ENCODE results near the gene PBLD. TPM values are rescaled to one million over a fixed set of nuclear protein-coding genes. Genes with fewer than 3 reads are reported as not detected.

PBLD gene
- total RNA-seq, 1 experiment from 2014 or later: 3.5 TPM

GRCh38 chr10:68362590-68362989 lies 29.9 kb upstream of the PBLD start:
- Histone ChIP-seq H3T11ph (ENCODE audit: low read length) (no peak overlapping the region), H2BK15ac (ENCODE audit: low read depth, low read length) (no peak overlapping the region), H3K9ac (ENCODE audit: extremely low read depth, insufficient read length, low read length) (no peak overlapping the region), H2AK5ac (ENCODE audit: insufficient read length, low read length) (no peak overlapping the region), H2BK12ac (ENCODE audit: insufficient read length, low read depth, low read length) (no peak overlapping the region), H3K4me2 (ENCODE audit: insufficient read depth, insufficient read length, low read length) (no peak overlapping the region), H4K20me1 (ENCODE audit: control insufficient read depth, insufficient read depth, insufficient read length) (no peaks in the 10 kb centered on the region), H2AFZ (ENCODE audit: low read length) (no peak overlapping the region), H2BK5ac (ENCODE audit: insufficient read length, low read length) (no peak overlapping the region), H3K9me3 (ENCODE audit: control insufficient read depth, low read depth, low read length) (no peaks in the 10 kb centered on the region), H3K4ac (ENCODE audit: low read depth, low read length) (no peak overlapping the region), H2BK120ac (ENCODE audit: low read depth, low read length, poor library complexity, severe bottlenecking) (no peak overlapping the region), H3K27ac (ENCODE audit: insufficient read length, low read depth, low read length) (no peak overlapping the region), H3K14ac (ENCODE audit: insufficient read depth, low read length) (no peak overlapping the region), H2BK20ac (ENCODE audit: low read depth, low read length, poor library complexity, severe bottlenecking) (no peak overlapping the region), H4K8ac (replicated peaks; ENCODE audit: insufficient read length, low read depth, low read length) (no peak overlapping the region), H4K5ac (ENCODE audit: insufficient read length, low read depth, low read length) (no peak overlapping the region), H4K91ac (ENCODE audit: insufficient read length, low read depth, low read length) (no peak overlapping the region), H3K79me1 (ENCODE audit: insufficient read depth, low read depth, low read length, poor library complexity, severe bottlenecking) (no peaks in the 10 kb centered on the region), H3K27me3 (ENCODE audit: insufficient read depth, low read length) (no peaks in the 10 kb centered on the region), H3K18ac (ENCODE audit: insufficient read length, low read depth, low read length) (no peak overlapping the region), H3K23me2 (ENCODE audit: insufficient read length, low read depth, low read length, poor library complexity, severe bottlenecking) (no peaks in the 10 kb centered on the region), H3K56ac (ENCODE audit: insufficient read length, low read depth, low read length) (no peak overlapping the region), H3K4me1 (ENCODE audit: insufficient read depth, low read length) (no peaks in the 10 kb centered on the region), H3K79me2 (ENCODE audit: insufficient read depth, low read length) (no peaks in the 10 kb centered on the region), H3K23ac (ENCODE audit: insufficient read length, low read depth, low read length) (no peak overlapping the region)
- Mint-ChIP-seq H3K27me3 (ENCODE audit: low read depth) (no peaks in the 10 kb centered on the region), H3K9me3 (no peaks in the 10 kb centered on the region), H3K4me3 (no peak overlapping the region), H3K36me3 (ENCODE audit: insufficient read depth in 1 of 3, low read depth in 3 of 3) (peaks cover 0 to 41% (median 25%) of the 10 kb centered on the region in 3 experiments; a peak in 6 of 7 replicates), H3K27ac (no peak overlapping the region), H3K4me1 (no peaks in the 10 kb centered on the region)
- DNase-seq: no peak
- no peak for TF ChIP-seq CTCF (conservative IDR thresholded peaks at IDR 0.05)
- WGBS (ENCODE audit: extremely low coverage, insufficient read length, low lambda C conversion rate): no CpG with 5 or more reads among the region's 3 CpGs
